Measurements from ENCODE around the gene YIPF1.

YIPF1 gene

GRCh38 chr1:53835491-53835890 lies 54.1 kb downstream of the YIPF1 start:
- in situ Hi-C loops (cut with MboI; ENCODE audit: low pct_unique_long_range_greater_than_20kb, low sequenced_read_pairs, unreplicated experiment): no loop called here
- TF ChIP-seq, protein P1, sequence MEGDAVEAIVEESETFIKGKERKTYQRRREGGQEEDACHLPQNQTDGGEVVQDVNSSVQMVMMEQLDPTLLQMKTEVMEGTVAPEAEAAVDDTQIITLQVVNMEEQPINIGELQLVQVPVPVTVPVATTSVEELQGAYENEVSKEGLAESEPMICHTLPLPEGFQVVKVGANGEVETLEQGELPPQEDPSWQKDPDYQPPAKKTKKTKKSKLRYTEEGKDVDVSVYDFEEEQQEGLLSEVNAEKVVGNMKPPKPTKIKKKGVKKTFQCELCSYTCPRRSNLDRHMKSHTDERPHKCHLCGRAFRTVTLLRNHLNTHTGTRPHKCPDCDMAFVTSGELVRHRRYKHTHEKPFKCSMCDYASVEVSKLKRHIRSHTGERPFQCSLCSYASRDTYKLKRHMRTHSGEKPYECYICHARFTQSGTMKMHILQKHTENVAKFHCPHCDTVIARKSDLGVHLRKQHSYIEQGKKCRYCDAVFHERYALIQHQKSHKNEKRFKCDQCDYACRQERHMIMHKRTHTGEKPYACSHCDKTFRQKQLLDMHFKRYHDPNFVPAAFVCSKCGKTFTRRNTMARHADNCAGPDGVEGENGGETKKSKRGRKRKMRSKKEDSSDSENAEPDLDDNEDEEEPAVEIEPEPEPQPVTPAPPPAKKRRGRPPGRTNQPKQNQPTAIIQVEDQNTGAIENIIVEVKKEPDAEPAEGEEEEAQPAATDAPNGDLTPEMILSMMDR (IDR thresholded peaks at IDR 0.05; ENCODE audit: extremely low read depth, insufficient read depth, missing control alignments): no peak
- peak; percentile 44 for DNase-seq (ENCODE audit: low spot score)

DNA sequence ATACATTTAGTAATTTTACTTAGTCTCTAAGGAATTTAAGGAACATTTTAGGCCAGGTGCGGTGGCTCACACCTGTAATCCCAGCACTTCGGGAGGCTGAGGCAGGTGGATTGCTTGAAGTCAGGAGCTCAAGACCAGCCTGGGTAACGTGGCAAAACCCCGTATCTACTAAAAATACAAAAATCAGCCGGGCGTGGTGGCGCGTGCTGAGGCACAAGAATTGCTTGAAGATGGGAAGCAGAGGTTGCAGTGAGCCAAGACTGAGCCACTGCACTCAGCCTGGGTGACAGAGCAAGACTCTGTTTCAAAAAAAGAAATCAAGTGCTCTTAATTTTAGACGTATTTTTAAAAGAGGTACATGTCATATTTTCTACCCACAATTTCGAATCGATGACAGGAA lies 54.8 kb downstream of the YIPF1 start:
- no peak for DNase-seq (ENCODE audit: low spot score)
- TF ChIP-seq, protein P1 (IDR thresholded peaks at IDR 0.05; ENCODE audit: extremely low read depth, insufficient read depth, missing control alignments): no peak
- in situ Hi-C loops (cut with MboI; ENCODE audit: low pct_unique_long_range_greater_than_20kb, low sequenced_read_pairs, unreplicated experiment): no loop called here

DNA sequence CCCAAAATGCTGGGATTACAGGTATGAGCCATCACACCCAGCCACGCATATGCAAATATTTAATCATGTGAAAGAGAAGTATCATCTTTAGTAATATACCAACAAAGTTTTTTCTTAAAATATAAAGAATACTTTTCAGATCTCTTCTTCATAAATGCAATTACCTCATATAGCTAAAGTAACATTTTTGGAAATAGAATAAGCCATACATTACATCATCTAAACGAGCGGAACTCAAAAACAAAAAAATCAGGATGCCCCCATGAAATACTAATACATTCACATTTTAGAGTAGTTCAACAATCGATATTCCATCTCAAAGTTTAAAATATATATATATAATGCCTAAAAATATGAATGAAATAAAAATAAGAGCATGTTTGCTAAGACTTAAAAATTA lies 56.2 kb downstream of the YIPF1 start:
- in situ Hi-C loops (cut with MboI; ENCODE audit: low pct_unique_long_range_greater_than_20kb, low sequenced_read_pairs, unreplicated experiment): no loop called here
- no peak for DNase-seq (ENCODE audit: low spot score)
- TF ChIP-seq, protein P1 (IDR thresholded peaks at IDR 0.05; ENCODE audit: extremely low read depth, insufficient read depth, missing control alignments): no peak

DNA sequence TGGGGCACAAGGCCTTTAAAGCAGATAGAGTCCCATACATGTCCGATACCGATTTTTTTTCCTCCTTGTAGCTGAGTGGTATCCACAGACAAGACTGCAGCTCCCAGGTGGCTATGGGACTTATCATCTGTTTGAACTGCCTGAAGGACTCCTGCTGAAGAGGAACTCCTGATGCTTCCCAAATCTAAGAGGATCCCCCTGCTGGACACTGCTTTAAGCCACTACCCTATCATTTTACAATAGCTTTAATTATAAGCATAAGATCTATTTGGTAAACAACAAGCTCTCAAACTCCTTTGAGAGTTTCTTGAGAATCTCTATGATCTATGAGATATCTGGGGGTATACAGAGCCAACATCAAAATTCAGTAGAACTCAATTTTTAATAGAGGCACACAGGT lies 63.2 kb downstream of the YIPF1 start:
- in situ Hi-C loops (cut with MboI; ENCODE audit: low pct_unique_long_range_greater_than_20kb, low sequenced_read_pairs, unreplicated experiment): no loop called here
- TF ChIP-seq, protein P1 (IDR thresholded peaks at IDR 0.05; ENCODE audit: extremely low read depth, insufficient read depth, missing control alignments): no peak
- no peak for DNase-seq (ENCODE audit: low spot score)

- in situ Hi-C loops (cut with MboI; ENCODE audit: low pct_unique_long_range_greater_than_20kb, low sequenced_read_pairs, unreplicated experiment): no loop called here
- TF ChIP-seq, protein P1 (IDR thresholded peaks at IDR 0.05; ENCODE audit: extremely low read depth, insufficient read depth, missing control alignments): no peak
- DNase-seq (ENCODE audit: low spot score): no peak
Observed at GRCh38 chr1:53825306-53825705, 64.3 kb downstream of the YIPF1 start.

GRCh38 chr1:53822931-53823330 lies 66.7 kb downstream of the YIPF1 start:
- in situ Hi-C loops (cut with MboI; ENCODE audit: low pct_unique_long_range_greater_than_20kb, low sequenced_read_pairs, unreplicated experiment): no loop called here
- TF ChIP-seq, protein P1 (IDR thresholded peaks at IDR 0.05; ENCODE audit: extremely low read depth, insufficient read depth, missing control alignments): no peak
- DNase-seq (ENCODE audit: low spot score): no peak

GRCh38 chr1:53821380-53821779 lies 68.2 kb downstream of the YIPF1 start:
- in situ Hi-C loops (cut with MboI; ENCODE audit: low pct_unique_long_range_greater_than_20kb, low sequenced_read_pairs, unreplicated experiment): no loop called here
- no peak for DNase-seq (ENCODE audit: low spot score)
- TF ChIP-seq, protein P1 (IDR thresholded peaks at IDR 0.05; ENCODE audit: extremely low read depth, insufficient read depth, missing control alignments): peak; percentile 23

Measured in GM13977 (cell line).